IPS-20b (cell line): ENCODE measurements around the gene ACE.

Source experiments
- H3K27ac ChIP-seq: one replicate; pipeline ENCODE4 v1.5.1; 2013; ENCODE audit warnings: low read length
- H3K27me3 ChIP-seq: 2 replicates; pipeline ENCODE4 v1.6.1; 2013; ENCODE audit warnings: mild to moderate bottlenecking, low read length, inconsistent platforms; ENCODE audit not compliant: insufficient read depth
- H3K36me3 ChIP-seq: 2 replicates; pipeline ENCODE4 v1.6.1; 2013; ENCODE audit warnings: low read depth, mild to moderate bottlenecking, inconsistent platforms, low read length, moderate library complexity; ENCODE audit not compliant: insufficient read depth
- H3K4me1 ChIP-seq: 2 replicates; pipeline ENCODE4 v1.6.1; 2013; ENCODE audit warnings: mild to moderate bottlenecking, control low read depth, inconsistent platforms, low read length, moderate library complexity; ENCODE audit not compliant: insufficient read depth
- H3K4me3 ChIP-seq: 2 replicates; pipeline ENCODE4 v1.5.1; 2013; ENCODE audit warnings: mild to moderate bottlenecking, low read length, inconsistent platforms
- H3K9ac ChIP-seq: 2 replicates; pipeline ENCODE4 v1.6.1; 2013; ENCODE audit warnings: low read depth, mild to moderate bottlenecking, inconsistent platforms, low read length, moderate library complexity
- H3K9me3 ChIP-seq: 2 replicates; pipeline ENCODE4 v1.6.1; 2013; ENCODE audit warnings: mild to moderate bottlenecking, low read depth, low read length, inconsistent platforms; ENCODE audit not compliant: insufficient read depth

ACE gene

DNA sequence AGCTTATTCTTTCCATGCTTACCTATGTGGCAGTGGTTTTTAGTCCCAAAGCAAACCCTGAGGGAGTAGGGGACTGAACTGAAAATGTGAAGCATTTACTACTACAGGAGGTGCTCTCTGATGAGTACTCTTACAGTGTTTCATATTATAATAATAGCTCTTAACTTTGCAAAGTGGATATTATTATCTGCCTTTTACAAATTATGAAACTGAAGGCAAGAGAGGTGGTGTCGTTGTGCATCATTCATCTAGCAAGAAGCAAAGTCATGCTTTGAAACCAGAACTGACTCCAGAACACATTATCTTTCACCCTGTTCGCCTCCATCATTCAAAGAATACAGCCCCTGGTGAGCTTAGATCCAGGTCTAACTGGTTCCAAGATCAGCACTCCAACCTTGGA, 38.1 kb downstream of the ACE start:
- Histone ChIP-seq H3K36me3 (no peaks in the 10 kb centered on the region), H3K4me1 (no peaks in the 10 kb centered on the region), H3K4me3 (no peak overlapping the region), H3K9ac (no peak overlapping the region), H3K27ac (no peak overlapping the region), H3K9me3 (no peaks in the 10 kb centered on the region), H3K27me3 (no peaks in the 10 kb centered on the region; the same call in 1 of the 2 replicates)

DNA sequence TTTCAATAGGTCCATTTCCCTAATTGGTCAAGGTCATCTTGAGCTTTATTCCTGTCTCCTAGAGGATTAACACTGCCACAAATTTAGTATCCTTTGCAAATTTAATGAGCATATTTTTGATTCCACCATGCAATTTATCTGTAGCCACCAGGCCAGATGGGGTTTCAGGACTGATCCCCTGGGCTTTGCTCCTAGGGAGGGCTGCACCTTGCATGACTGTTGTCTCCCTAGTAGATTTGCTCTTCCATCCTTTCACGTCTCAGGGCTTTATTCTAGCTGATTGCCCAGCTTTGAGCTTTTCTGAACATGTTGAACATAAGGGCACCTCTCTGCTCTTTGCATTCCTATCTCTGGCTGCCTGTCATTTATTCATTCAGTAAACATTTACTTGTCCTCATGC, 38.6 kb downstream of the ACE start:
- Histone ChIP-seq H3K27me3 (no peaks in the 10 kb centered on the region; the same call in 1 of the 2 replicates), H3K4me3 (no peak overlapping the region), H3K9me3 (no peaks in the 10 kb centered on the region), H3K27ac (no peak overlapping the region), H3K9ac (no peak overlapping the region), H3K36me3 (no peaks in the 10 kb centered on the region), H3K4me1 (peaks cover 3% of the 10 kb centered on the region; the same call in 1 of the 2 replicates)

DNA sequence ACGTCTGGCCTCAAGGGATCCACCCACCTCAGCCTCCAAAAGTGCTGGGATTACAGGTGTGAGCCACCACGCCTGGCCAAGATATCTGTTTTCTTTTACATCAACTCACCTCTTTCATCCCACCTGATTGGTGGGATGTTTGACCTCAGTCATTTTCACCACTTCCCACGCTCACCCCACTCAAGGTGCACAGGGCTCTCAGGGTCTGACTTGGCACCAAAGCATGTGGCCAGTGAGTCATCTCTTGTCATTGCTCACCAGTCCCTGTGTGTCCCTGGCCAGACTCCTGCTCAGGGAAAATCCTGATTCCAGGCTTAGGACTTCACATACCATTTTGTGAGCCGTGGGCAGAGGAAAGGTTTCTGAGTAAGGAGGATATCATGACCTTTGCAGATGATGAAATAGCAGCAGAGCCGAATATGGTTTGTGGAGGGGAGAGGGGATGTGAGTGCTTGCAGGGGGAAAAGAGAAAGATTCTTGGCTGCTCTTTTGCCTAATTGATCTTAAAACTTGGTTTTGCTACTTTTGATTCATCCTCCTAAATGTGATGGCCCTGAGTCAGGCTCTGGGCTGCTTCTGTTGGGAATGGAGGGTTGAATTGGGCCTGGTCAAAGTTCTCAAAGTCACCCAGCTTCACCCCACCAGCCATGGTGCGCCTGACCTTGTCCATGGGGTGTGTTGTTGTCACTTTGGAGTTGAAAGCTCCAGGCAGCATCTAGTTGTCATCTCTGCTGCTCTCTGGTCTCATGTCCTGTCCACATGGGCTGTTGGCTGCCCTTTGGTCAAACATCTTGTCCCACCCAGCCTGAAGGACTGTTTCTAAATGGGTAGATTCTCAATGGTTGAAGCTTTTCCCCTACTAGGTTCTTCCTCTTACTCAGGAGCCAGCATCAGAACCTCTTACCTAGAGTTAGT, 40.3 kb downstream of the ACE start:
- Histone ChIP-seq H3K36me3 (no peaks in the 10 kb centered on the region), H3K27ac (no peak overlapping the region), H3K4me1 (peaks cover 4% of the 10 kb centered on the region; the same call in 1 of the 2 replicates), H3K9me3 (no peaks in the 10 kb centered on the region), H3K4me3 (no peak overlapping the region), H3K9ac (no peak overlapping the region), H3K27me3 (no peaks in the 10 kb centered on the region; the same call in 1 of the 2 replicates)

DNA sequence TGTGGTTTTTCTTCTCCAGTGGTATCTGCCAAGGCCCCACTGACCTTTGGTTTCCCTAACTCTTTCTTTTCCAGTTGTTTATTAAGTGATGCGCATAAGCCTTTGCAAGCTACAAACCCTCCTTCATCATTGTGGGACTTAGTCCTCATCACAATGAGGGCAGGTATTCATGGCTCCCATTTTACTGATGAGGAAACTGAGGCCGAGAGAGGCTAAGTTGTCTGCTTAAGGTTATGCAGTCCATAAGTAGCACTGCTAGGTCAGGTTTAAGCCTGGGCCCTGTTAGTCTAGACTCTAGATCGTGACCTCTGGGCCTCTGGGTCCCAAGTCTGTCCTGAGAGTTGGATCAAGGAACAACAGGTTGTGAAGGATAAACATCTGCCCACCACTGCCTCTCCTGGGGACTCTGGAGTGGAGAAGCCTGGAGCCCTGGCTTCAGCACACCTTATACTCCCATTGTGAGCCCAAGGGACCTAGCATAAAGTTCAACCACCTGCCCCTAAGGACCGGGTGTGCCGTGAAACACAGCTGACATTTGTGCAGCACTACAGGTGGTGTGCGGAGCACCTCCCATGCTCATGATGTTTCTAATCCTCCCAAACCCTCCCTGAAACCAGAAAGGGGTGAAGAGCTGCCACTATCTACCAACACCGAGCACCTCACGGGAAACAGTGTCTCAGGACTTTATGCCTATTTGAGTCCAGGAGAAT, 41.1 kb downstream of the ACE start:
- no peaks in the 10 kb centered on the region for H3K9me3 ChIP-seq
- no peak overlapping the region for H3K27ac ChIP-seq
- H3K27me3 ChIP-seq: no peaks in the 10 kb centered on the region; the same call in 1 of the 2 replicates
- H3K9ac ChIP-seq: no peak overlapping the region
- H3K4me1 ChIP-seq: peaks cover 4% of the 10 kb centered on the region; the same call in 1 of the 2 replicates
- H3K4me3 ChIP-seq: no peak overlapping the region
- no peaks in the 10 kb centered on the region for H3K36me3 ChIP-seq

DNA sequence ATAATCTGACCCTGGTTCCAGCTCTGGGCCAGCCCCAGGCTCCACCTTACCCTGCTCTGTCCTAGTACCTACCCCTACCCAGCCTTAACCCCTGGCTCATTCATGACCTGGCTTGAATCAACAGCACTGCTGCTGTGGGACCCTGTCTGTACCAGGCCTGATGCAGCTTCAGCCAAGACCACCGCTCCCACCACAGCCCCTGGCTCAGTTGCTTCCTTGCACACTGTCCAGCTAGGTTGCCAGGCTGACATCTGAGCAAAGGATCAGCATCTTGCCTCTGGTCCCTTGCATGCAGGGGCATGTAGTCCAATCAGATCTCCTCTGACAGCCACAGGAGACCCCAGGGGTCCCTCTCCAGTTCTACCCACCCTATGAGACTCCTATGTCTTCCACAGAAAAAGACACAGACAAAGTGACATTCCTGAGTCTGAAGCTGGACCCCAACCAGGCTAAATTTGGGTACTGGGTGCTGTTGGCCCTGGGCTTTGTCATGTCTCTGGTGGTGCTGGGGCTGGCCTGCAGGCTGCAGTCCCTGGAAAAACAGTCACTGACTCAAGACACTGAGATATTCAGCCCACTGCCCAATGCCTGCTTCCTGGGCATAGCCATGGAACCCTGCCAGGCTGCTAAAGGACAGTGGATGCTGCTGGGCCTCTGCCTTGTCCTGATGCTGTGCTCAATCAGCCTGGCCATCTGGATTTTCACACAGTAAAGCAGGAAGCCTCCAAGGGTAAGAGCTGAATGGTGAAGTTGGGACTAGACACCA, 42.4 kb downstream of the ACE start:
- Histone ChIP-seq H3K4me1 (peaks cover 4% of the 10 kb centered on the region; the same call in 1 of the 2 replicates), H3K27ac (no peak overlapping the region), H3K36me3 (no peaks in the 10 kb centered on the region), H3K9me3 (no peaks in the 10 kb centered on the region), H3K9ac (no peak overlapping the region), H3K4me3 (no peak overlapping the region), H3K27me3 (peaks cover 9% of the 10 kb centered on the region)

DNA sequence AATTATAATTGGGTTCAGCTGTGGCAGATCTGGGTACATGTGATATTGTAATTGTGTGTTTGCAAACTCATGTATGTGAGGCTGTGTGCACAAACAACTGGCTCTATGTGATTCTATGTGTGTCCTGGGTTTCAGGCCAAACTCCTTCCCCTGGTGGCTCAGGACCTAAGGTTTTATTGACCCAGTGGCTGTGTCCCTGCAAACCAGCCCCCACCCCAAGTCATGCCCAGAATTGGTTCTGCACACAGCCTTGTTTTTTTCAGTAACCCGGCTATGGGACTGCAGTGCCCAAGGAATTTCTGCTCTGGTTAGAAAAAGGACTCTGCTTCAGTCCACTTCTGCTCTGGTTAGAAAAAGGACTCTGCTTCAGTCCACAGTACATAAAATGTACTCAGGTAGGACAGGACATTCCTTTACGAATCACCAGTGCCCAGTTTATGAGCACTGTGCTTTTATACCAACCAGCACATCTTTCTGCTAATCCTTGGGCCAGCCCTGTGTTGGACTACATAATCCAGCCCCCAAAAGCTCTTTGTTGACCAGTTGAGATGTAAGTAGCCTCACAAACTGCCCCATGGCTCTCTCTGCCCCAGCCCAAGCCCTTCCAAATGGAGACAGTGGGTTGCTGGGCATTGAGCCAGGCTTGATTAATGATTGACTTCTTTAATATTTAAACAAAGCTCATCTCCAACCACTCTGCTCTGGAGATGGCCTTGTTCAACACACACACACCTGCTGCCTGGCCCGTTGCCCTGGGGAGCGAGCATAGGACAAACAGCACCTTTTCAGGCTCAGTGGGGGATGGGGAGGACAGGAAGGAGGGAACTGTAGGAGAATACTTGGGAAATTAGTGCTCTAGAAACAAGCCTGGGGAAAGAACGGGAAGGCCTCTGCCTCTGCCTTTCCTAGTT, 43.4 kb downstream of the ACE start:
- Histone ChIP-seq H3K36me3 (no peaks in the 10 kb centered on the region), H3K9ac (no peak overlapping the region), H3K27me3 (peaks cover 18% of the 10 kb centered on the region), H3K4me1 (peaks cover 4% of the 10 kb centered on the region; the same call in 1 of the 2 replicates), H3K27ac (no peak overlapping the region), H3K4me3 (no peak overlapping the region), H3K9me3 (no peaks in the 10 kb centered on the region)

DNA sequence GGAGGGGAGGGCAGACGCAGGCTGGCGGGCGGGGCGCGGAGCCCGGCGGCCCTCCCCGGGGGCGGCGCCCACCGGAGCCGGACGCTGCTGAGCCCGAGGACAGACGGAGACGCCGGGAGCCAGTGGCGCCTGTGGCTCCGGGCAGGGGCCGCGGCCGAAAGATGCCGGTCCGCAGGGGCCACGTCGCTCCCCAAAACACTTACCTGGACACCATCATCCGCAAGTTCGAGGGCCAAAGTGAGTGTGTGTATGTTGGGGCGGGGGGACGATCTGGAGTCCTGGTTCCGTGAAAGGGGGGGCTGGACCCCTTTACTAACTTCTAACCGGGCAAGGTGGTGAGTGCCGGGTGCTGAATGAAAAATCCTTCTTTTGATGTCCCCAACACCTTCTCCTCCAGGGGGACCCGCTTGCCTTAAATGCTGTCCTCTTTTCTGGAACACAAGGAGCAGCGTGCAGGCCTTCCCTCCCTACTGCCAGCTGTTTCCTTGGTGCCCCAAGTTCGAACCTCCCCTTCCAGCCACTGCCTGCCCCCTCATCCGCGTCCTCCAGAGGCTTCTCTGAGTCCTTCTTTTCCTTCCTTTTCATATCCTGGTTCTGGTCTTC, 46.5 kb downstream of the ACE start, which contains the start of gene KCNH6:
KCNH6 (plus strand) TSS at position 106 of the 603 bp plus-strand sequence; CDS start at position 162, 56 bp downstream.
- Histone ChIP-seq H3K27ac (no peak within 1 kb of the TSS), H3K9ac (peak within 1 kb of the TSS; percentile 7; the same call in 1 of the 2 replicates), H3K27me3 (peaks cover 22% of the 10 kb centered on the region), H3K36me3 (no peaks in the 10 kb centered on the region), H3K4me1 (peaks cover 4% of the 10 kb centered on the region; the same call in 1 of the 2 replicates), H3K9me3 (no peaks in the 10 kb centered on the region), H3K4me3 (peak within 1 kb of the TSS; percentile 62)

DNA sequence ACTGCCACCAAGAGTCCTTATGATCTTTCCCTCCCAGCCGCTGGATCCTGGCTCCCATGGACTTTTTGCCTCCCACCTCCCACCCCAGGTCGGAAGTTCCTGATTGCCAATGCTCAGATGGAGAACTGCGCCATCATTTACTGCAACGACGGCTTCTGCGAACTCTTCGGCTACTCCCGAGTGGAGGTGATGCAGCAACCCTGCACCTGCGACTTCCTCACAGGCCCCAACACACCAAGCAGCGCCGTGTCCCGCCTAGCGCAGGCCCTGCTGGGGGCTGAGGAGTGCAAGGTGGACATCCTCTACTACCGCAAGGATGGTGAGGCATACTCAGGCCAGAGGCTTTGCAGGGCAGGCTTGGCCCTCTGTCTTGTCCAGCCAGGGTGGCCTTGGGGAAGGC, 47.2 kb downstream of the ACE start:
- Histone ChIP-seq H3K27me3 (peaks cover 22% of the 10 kb centered on the region), H3K9ac (no peak overlapping the region), H3K4me1 (peaks cover 4% of the 10 kb centered on the region; the same call in 1 of the 2 replicates), H3K36me3 (no peaks in the 10 kb centered on the region), H3K9me3 (no peaks in the 10 kb centered on the region), H3K27ac (no peak overlapping the region), H3K4me3 (no peak overlapping the region)

DNA sequence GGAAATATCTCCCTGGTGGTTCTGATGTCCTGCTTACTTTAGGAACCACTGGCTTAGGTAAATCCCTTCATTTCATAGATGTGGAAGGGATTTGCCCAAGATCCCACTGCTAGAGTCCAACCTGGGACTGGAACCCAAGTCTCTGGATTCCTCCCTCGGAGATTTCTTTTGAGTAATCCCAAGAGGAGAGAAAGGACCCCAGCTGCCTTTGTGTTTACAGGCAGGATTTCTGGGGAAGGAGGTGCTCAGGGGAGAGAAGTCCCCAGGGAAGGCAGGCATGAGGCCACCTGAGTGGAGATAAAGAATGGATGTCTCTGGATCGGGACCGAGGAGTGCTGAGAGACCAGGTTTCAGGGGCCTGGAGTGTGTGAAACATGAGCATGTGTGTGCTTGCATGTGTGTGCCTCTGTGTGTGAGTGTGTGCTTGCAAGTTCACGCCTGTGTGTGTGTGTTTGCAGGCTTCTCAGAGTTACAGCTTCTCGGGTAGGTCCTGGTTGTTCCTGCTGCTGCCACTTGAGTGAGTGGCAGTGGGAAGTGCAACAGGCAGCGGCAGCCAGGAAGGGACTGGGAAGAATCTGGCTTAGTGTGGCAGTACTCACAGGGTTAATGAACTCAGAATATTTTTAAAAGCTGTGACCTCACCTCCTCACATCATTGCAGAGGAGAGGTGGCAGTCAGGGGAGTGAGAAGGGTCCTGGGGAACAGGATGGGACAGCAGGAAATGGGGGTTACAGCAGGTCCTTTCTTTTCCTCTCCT, 48.5 kb downstream of the ACE start:
- no peaks in the 10 kb centered on the region for H3K36me3 ChIP-seq
- H3K27ac ChIP-seq: no peak overlapping the region
- peaks cover 22% of the 10 kb centered on the region for H3K27me3 ChIP-seq
- no peaks in the 10 kb centered on the region for H3K9me3 ChIP-seq
- H3K9ac ChIP-seq: no peak overlapping the region
- peaks cover 2% of the 10 kb centered on the region; the same call in 1 of the 2 replicates for H3K4me1 ChIP-seq
- H3K4me3 ChIP-seq: no peak overlapping the region

DNA sequence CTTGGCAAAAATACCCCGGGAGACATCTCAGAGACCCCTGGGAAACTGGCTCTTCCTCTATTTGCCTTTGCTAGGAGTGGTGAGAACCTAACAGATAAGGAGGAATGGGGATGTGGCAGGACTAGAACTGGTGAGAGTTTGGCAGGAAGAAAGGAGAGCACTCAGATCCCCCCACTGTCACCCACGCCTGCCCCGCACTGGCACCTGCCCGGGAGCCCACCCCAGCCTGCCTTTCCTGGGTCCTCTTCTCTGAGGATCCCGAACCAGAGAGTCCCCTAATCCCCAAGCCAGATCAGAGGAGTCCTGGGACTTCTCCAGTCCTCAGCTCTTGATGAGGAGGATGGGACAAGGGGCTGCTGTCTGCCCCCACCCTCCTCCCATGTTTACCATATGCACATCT, 50.0 kb downstream of the ACE start:
- Histone ChIP-seq H3K9ac (no peak overlapping the region), H3K27ac (no peak overlapping the region), H3K36me3 (no peaks in the 10 kb centered on the region), H3K4me1 (no peaks in the 10 kb centered on the region; the same call in 1 of the 2 replicates), H3K4me3 (no peak overlapping the region), H3K27me3 (peaks cover 22% of the 10 kb centered on the region), H3K9me3 (no peaks in the 10 kb centered on the region)
